H54 (cell line): ENCODE measurements around the gene STXBP1.
A peak's percentile ranks its signal among the peaks of the same experiment; 100 is the strongest.

Experiments used
- DNase-seq: peaks from one replicate; pipeline ENCODE4 v3.0.0; 2011; ENCODE audit warnings: low spot score, mixed read lengths; ENCODE audit not compliant: insufficient read length
- FAIRE-seq: peaks from 3 replicates; lab custom pipeline; 2011; peaks lifted over from hg19 to GRCh38; lab: Jason Lieb, UNC
- POLR2A ChIP-seq: IDR thresholded peaks from 2 replicates; pipeline ENCODE4 v1.6.1; 2011; ENCODE audit warnings: low read depth, mild to moderate bottlenecking, low read length

The STXBP1 gene

DNA sequence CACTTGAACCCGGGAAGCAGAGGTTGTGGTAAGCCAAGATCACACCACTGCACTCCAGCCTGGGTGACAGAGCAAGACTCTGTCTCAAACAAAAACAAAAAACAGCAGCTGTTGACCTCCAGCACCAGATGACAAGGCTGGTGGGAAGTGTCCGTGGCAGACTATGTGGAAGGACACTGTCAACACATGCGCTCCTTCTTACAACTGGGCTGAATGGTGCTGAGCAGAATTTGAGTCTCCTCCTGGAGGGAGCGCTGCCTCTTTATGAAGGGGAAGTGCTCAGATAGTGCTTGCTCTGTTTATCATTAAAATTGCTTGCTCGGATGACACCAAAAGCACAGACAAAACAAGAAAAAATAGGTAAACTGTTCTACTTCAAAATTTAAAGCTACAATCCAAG is 85.5 kb downstream of the STXBP1 start:
- TF ChIP-seq POLR2A: no peak
- FAIRE-seq (no peak), DNase-seq (no peak)

DNA sequence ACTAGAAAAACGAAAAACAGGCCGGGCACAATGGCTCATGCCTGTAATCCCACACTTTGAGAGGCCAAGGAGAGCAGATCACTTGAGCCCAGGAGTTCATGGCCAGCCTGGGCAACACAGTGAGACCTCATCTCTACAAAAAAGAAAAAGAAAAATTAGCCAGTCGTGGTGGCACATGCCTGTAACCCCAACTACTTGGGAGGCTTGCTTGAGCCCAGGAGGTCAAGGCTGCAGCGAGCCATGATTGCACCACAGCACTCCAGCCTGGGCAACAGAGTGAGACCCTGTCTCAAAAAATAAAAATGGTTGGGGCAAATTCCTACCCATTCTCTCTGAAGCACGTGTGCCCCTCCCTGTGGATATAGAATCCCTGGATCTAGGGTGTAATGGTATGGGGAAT is 86.3 kb downstream of the STXBP1 start:
- DNase-seq (no peak), FAIRE-seq (no peak)
- no peak for TF ChIP-seq POLR2A

DNA sequence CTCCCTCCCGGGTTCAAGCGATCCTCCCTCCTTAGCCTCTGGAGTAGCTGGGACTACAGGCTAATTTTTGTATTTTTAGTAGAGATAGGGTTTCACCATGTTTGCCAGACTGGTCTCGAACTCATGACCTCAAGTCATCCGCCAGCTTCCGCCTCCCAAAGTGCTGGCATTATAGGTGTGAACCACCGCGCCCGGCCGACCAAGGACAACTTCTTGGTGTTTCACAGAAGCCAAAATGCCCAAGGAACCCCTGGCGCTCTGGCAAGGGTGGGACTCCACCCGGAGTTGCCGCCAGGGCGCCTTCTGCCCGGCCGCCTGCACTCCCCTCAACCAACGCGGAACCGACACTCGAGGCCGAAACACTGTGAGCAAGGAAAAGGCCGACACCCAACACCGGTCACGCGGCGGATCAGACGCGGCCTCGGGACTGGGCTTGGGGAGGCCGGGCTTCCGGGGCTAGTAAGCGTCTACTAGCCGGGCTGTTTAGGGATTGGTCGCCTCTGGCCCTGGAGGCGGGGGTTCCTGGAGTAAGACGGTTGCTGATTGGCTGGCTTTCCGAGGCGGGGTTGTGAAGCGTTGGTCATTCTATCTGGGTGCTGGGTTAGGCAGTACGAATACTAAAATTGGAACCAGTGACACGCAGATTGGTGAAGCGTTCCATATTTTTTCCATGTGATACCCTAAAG is 87.1 kb downstream of the STXBP1 start:
- DNase-seq (no peak), FAIRE-seq (no peak)
- no peak for TF ChIP-seq POLR2A

DNA sequence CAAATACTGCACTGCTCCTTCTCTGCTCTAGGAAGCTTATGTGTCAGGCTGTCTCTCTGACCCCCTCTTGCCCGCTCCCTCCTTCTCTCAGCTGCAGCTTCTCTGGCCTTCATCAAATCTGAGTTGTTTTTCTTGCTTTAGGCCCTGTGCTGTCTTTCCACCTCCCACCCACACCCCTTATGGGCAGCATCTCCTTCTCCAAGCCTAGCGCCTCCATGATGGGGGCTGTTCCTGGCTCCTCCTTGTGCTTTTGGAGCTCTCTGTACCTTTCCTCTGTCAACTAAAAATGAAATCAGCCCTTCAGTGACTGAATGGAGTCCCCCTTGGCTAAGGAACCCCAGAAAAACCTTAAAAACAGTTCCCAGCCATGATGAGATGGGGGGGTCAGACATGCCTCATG is 88.1 kb downstream of the STXBP1 start:
- TF ChIP-seq POLR2A: no peak
- DNase-seq (no peak), FAIRE-seq (no peak)

DNA sequence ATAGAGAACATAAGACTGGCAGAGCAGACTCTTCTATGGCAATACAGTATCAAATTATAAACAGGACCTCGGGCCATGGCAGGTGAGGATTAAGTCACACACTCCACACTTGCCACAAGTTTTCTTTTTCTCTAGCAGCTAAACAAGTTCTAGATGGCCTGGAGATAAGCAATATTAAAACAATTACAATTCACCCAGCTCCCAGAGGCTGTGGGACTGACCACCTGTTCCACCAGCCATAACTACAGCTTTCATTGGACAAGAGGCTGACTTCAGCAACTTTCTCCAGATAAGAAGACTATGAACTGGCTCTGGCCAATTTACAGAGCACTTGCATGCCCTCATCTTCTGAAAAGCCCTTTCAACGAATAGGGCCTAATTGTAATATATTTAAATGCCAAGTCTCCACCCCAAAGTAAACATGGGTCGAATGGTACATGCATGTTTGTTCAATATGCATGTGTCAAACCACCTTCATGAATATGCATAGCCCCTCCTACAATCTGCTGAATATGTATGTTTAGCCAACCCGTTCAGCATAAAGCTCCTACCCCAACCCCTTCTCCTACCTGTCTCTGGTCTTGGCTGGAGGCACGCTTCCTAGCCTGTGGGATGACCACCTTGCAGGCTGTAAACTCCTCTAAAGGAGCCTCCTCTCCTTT is 88.6 kb downstream of the STXBP1 start:
- no peak for FAIRE-seq
- TF ChIP-seq POLR2A: no peak

DNA sequence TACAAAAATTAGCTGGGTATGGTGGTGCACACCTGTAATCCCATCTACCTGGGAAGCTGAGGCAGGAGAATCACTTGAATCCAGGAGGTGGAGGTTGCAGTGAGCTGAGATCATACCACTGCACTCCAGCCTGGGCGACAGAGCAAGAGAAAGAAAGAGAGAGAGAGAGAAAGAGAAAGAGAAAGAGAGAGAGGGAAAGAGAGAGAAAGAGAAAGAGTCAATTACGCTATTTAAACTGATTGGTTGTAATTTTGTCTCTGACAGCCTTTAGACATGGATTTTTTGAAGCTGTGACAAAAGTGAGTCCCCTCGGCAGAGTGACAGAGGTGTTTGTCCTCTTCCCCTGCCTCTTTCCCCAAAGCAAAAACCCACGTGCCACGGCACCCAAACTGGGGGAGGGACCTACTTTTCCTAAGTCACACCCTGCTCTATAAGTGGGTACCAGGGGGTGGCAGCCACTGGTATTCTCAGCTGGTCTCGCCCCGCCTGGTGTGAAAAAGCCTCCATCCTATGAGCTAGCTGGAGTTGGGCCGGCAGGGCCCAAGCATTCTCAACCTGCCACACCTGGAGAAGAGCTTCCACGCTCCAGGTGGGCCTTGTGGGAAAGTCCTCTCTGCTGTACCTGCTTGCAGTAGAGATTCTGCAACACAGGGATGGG is 91.3 kb downstream of the STXBP1 start:
- FAIRE-seq (no peak), DNase-seq (no peak)
- TF ChIP-seq POLR2A: no peak

More for the DNA sequence above, 88.6 kb downstream of the STXBP1 start:
- no peak for DNase-seq

DNA sequence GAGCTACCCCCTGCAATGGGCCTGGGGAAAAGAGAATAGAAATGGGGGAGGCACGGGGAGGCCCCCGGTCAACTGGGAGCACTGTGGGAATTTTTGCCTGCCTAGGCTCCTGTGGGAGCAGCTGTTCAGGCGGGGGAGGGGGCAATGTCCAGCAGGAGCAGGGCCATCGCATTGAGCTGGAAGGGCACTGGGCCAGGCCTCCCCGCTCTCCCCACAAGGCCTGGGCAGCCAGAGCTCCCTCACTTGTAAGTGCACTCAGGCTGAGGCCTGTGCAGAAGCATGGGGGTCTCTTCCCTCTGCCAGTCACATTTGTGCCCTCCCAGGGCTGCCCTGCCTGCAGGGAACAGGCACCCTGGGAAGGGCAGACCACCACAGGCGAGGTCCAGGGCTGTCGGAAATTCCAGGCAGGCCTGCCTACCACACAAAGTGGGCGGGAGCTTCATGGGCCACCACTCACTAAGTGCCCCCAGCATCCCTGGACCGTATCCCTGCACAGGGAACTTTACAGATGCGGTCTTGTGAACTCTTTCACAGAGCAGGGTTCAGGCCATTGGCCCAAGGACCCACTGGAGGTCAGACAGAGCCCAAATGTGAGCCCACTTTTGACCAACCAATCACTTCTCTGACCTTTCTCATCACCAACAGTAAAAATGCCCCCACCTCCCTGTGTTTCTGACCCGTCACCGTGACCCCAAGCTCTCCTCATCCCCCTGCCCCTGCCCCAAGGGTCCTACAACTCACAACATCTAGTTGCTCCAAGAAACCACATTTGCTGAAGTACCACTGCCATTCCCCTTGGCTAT is 93.7 kb downstream of the STXBP1 start:
- no peak for FAIRE-seq
- no peak for DNase-seq
- no peak for TF ChIP-seq POLR2A

DNA sequence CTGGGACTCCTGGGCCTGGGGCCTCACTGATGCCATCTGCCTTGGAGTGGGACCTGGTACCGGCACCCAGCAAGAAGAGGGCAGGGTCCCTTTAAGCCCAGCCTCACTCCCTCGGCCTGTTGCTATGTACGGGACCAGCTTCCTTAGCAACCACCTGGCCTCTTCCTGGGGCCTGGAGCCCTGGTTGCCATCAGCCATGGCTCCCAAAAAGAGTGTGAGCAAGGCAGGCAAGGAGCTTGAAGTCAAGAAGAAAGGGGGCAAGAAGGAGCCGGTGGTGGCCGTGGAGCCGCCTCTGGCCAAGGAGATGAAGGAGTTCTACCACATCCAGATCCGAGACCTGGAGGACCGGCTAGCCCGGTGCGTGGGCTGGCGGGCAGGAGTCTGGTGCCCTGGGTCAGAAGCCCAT is 94.8 kb downstream of the STXBP1 start, which contains the start of gene CFAP157:
Gene CFAP157, plus strand, starts transcription at position 153 of the 406 bp plus-strand sequence. Its CDS starts 44 bp downstream, at position 197.
- TF ChIP-seq POLR2A: no peak
- FAIRE-seq: no peak

DNA sequence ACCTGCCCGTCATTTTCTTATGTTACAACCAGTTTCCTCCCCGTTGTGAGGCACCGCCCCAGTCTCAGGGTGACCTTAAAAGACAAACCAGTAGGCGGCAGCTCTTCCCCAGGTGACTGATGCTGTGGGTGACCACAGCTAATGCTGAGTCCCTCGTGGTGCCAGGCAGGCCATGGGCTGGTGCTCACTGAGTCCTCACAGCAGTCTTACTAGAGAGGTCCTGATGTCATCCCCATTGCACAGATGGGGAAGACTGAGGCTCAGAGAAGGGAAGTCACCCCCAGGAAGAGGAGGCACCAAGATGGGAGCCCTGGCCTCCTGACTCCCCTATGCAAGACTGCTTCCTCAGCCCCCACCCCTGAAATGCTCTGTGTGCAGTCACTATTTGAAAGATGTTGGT is 95.7 kb downstream of the STXBP1 start:
- DNase-seq: no peak
- FAIRE-seq: no peak
- TF ChIP-seq POLR2A: no peak

More for the DNA sequence above, 94.8 kb downstream of the STXBP1 start, which contains the start of gene CFAP157:
- peak; percentile 77 for DNase-seq

DNA sequence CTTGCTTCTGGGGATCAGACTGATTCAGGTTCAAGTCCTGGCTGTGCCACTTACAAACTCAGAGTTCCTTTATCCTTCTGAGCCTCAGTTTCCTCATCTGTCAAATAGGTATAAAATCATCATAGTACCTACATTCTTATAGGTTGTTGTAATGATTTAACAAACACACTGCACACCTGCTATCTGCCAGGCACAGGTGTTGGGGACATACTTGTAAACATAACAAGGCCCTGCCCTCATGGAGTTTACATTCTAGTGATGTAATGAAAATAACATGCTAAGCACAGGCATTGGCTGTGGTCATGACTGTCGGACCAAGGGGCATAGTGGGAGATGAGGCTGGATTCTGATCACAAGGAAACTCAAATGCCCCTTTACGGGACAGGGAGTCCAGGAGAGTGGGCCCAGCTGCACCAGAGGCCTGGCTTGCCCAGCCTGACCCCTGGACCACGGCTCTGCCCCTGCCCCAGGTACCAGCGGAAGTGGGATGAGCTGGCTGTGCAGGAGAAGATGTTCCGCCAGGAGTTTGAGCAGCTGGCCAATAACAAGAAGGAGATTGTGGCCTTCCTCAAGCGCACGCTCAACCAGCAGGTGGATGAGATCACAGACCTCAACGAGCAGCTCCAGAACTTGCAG is 97.0 kb downstream of the STXBP1 start:
- FAIRE-seq (no peak), DNase-seq (no peak)
- no peak for TF ChIP-seq POLR2A

DNA sequence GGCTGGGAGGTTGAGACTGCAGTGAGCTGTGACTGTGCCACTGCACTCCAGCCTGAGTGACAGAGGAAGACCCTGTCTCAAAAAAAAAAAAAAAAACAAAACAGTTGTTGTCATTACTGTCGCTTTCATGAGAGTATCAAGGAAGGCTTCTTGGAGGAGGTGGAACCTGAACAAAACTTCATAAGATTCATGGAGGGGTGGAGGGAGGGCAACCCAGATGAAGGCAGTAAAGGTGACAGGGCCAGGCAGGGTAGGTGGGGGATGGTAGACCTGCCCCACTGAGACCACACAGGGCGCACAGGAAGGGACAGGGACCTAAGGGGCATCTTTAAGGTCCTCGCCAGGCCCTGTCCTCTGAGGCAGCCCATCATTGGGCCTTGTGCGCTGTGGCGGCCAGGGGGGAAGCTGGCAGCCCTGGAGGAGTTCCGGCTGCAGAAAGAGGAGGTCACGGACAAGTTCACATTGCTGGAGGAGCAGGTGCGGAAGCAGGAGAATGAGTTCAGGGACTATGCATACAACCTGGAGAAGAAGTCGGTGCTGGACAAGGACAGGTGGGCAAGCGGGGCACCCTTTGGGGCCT is 98.2 kb downstream of the STXBP1 start:
- no peak for TF ChIP-seq POLR2A
- FAIRE-seq (no peak), DNase-seq (no peak)

DNA sequence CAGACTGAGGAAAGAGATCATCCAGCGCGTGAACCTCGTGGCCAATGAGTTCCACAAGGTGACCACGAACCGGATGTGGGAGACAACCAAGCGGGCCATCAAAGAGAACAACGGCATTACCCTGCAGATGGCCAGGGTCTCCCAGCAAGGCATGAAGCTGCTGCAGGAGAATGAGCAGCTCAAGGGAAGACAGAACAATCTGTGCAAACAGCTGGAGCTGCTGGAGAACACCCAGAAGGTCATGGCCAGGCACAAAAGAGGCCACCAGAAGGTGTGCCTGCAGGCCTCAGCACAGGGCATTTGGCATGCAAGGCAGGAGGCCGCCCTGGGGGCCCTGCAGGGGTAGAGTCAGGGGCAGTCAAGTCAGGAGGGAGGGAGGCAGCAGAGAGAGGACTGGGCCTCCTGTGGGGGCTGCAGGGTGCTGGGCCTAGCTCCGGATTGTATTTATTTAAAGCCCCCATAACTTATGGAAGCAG is 99.2 kb downstream of the STXBP1 start:
- no peak for TF ChIP-seq POLR2A
- FAIRE-seq: no peak
- no peak for DNase-seq

DNA sequence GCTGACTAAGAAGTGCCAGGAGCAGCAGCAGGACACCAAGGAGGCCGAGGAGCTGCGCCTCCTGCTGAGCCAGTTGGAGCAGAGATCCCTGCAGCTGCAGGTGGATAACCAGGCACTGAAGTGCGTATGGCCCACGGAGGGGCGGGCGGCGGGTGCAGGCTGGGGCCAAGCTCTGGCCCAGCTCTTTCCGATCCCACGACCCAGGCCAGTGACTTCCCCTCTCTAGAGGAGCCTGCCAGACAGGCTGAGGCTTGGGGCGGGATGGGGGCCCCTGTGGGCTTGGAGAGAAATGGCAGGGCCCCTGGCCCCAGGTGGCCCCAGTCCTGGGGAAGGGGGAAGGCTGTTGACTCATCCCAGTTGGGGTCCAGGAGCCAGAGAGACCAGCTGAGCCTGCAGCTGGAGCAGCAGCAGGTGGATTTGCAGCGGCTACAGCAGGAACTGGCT is 99.8 kb downstream of the STXBP1 start:
- TF ChIP-seq POLR2A: no peak
- DNase-seq: no peak
- FAIRE-seq: no peak

DNA sequence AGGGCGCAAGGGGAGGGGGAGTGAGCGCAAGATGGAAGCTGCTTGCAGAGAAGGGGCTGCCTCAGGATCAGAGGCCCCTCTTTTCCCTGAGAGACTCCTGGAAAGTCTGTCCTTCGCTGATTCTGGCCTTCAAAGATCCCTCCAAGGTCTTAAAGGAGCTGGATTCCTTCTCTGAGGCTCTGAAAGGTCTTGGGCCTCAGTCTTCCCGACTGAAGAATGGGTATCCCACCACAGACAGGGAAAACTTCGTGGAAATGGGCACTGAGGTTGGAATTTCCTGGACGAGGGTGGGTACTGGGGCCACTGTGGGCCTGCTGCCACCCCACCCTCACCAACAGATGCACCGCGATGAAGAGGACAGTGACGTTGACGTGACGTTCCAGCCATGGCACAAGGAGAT is 100.3 kb downstream of the STXBP1 start:
- DNase-seq: no peak
- no peak for TF ChIP-seq POLR2A
- no peak for FAIRE-seq
